ENCODE measurements around the gene ARFGAP2. TPM values are rescaled to one million over a fixed set of nuclear protein-coding genes. Genes with fewer than 3 reads are reported as not detected.
A peak's percentile ranks its signal among the peaks of the same experiment; 100 is the strongest.

ARFGAP2 gene
- total RNA-seq, 1 donor from 2014 or later, result 51.1 TPM

DNA sequence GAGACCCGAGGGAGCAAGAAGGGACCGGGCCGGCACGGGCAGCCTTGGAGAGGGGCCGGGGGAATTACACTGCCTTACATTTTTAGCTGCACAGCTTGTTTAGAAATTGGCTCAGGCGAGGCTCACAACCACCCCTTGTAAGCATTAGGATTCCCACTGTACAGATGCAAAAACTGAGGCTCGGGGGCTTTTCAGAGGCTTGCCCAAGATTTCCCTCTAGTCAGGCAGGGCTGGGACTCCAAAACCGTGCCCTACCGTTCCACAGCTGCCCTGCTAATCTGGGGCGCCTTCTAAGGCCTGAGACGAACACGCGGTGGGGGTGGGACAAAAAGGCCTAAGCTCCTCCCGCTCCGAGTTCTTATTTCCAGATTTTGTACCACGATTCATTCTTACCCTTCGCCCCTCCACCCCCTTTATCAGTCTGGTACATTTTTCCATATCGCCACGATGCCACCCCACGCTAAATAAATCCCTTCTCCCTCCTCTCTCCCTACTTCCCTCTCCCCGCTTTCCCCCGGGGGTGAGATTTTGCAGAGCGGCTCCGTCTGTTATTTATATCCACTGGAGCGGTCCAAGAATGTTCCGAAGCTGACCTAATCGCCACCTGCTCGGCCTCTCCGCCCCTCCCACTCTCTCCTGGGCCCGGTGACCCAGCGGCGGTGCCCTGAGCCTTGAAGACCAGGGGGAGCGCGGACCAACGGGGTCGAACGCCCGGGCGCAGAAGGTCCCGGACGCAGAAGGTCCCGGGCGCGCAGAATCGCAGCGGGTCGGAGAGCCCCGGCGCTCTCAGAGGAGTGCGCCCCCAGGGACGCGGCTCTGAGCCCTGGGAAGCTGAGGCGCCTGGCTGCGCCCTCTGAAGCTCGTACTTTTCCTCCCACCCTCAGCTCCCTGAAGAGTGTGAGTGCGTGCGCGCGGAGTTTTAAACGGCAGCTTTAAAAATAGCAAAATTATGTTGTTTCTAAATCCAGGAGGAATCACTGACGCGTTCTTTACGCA lies 10.3 kb upstream of the ARFGAP2 start:
- peak overlapping the region; percentile 66 for H3K4me3 Mint-ChIP-seq (ENCODE audit: unreplicated experiment)
- H3K9me3 Mint-ChIP-seq (ENCODE audit: low read depth), result no peaks in the 10 kb centered on the region
- H3K36me3 Mint-ChIP-seq (ENCODE audit: low read depth), result no peaks in the 10 kb centered on the region
- H3K27ac Mint-ChIP-seq (ENCODE audit: unreplicated experiment), result peak overlapping the region; percentile 85
- H3K4me1 Mint-ChIP-seq (ENCODE audit: low read depth), result peaks cover 49% of the 10 kb centered on the region
- TF ChIP-seq, protein P1, sequence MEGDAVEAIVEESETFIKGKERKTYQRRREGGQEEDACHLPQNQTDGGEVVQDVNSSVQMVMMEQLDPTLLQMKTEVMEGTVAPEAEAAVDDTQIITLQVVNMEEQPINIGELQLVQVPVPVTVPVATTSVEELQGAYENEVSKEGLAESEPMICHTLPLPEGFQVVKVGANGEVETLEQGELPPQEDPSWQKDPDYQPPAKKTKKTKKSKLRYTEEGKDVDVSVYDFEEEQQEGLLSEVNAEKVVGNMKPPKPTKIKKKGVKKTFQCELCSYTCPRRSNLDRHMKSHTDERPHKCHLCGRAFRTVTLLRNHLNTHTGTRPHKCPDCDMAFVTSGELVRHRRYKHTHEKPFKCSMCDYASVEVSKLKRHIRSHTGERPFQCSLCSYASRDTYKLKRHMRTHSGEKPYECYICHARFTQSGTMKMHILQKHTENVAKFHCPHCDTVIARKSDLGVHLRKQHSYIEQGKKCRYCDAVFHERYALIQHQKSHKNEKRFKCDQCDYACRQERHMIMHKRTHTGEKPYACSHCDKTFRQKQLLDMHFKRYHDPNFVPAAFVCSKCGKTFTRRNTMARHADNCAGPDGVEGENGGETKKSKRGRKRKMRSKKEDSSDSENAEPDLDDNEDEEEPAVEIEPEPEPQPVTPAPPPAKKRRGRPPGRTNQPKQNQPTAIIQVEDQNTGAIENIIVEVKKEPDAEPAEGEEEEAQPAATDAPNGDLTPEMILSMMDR (IDR thresholded peaks at IDR 0.05), result peak; percentile 36
- no peak for DNase-seq (ENCODE audit: low spot score)
- no peaks in the 10 kb centered on the region for H3K27me3 Mint-ChIP-seq (ENCODE audit: low read depth)

DNA sequence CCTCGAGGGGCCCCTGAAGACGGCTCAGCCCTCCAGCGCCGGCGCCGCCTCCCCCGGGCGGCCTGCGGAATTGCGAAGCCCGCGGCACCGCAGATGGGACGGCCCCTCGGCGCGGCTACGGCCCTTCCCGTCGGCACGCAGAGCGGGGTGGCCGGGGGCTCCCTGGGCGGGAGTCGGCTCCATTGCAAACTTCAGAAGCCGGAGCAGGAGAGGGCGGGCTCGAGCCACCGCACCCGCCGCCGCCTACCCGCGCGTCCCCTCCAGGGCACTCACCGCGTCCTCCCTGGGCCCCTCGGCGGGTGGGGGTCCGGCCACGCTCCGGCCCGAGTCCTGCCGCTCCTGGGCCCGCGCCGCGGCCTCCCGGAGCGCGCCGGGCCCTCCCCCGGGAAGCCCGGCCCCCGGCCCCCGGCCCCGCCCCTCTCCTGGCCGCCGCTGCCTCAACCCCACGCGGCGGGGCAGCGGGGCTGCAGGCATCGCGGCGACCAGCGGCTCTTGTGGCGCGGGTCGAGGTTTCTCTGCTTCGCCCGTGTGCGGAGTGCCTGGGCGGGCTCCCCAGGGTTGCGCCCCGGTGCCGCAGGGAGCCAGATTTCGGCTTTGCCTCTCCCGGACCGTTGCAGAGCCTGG lies 9.5 kb upstream of the ARFGAP2 start, which contains the start of gene PACSIN3:
TSS of gene PACSIN3 (minus strand) at position 359 of the 624 bp plus-strand sequence. CDS start 3,707 bp downstream, outside the sequence.
- no peaks in the 10 kb centered on the region for H3K9me3 Mint-ChIP-seq (ENCODE audit: low read depth)
- no peaks in the 10 kb centered on the region for H3K36me3 Mint-ChIP-seq (ENCODE audit: low read depth)
- H3K4me1 Mint-ChIP-seq (ENCODE audit: low read depth), result peaks cover 49% of the 10 kb centered on the region
- no peak for DNase-seq (ENCODE audit: low spot score)
- TF ChIP-seq, protein P1 (IDR thresholded peaks at IDR 0.05), result peak; percentile 53
- peak within 1 kb of the TSS; percentile 91 for H3K27ac Mint-ChIP-seq (ENCODE audit: unreplicated experiment)
- H3K4me3 Mint-ChIP-seq (ENCODE audit: unreplicated experiment), result peak within 1 kb of the TSS; percentile 82
- no peaks in the 10 kb centered on the region for H3K27me3 Mint-ChIP-seq (ENCODE audit: low read depth)

DNA sequence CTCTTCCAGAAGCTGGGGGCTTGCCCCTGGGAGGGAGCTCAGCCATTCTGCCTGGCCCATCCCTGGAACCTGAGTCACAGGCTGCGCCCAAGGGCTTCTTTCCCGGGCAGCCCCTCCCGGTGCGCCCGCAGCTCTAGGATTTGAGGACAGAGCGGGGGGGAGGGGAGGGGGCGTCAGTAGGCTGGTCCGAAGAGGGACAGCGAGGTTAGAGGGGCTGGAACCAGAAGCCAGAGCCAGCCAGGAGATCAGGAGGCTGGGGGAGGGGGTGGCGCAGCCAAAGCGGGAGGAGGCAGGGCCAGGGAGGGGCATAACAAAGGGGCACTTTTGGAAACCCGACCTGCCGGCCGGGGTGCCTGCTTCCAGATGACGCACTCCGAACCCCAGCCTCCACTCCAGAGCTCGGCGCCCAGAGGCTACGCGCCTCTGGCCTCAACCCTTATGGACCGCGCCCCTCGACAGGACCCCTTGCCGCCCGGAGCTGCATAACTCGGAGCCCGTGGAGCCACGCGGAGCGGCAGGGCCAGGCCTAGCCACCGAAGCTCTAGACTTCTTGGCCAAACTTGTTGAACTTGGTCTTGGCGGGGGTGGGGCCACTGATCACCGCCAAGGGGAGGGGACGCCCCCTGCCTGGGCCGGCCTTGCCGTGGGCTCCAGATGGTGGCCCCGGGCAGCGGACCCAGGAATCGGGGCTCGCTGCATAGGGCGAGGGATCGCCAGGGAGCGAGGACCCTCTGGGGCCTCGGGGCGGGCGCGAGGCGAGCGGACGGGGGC lies 8.8 kb upstream of the ARFGAP2 start:
- H3K4me1 Mint-ChIP-seq (ENCODE audit: low read depth), result peaks cover 49% of the 10 kb centered on the region
- no peak for DNase-seq (ENCODE audit: low spot score)
- peak overlapping the region; percentile 82 for H3K4me3 Mint-ChIP-seq (ENCODE audit: unreplicated experiment)
- TF ChIP-seq, protein P1 (IDR thresholded peaks at IDR 0.05), result no peak
- H3K9me3 Mint-ChIP-seq (ENCODE audit: low read depth), result no peaks in the 10 kb centered on the region
- H3K36me3 Mint-ChIP-seq (ENCODE audit: low read depth), result no peaks in the 10 kb centered on the region
- peak overlapping the region; percentile 91 for H3K27ac Mint-ChIP-seq (ENCODE audit: unreplicated experiment)
- H3K27me3 Mint-ChIP-seq (ENCODE audit: low read depth), result no peaks in the 10 kb centered on the region

DNA sequence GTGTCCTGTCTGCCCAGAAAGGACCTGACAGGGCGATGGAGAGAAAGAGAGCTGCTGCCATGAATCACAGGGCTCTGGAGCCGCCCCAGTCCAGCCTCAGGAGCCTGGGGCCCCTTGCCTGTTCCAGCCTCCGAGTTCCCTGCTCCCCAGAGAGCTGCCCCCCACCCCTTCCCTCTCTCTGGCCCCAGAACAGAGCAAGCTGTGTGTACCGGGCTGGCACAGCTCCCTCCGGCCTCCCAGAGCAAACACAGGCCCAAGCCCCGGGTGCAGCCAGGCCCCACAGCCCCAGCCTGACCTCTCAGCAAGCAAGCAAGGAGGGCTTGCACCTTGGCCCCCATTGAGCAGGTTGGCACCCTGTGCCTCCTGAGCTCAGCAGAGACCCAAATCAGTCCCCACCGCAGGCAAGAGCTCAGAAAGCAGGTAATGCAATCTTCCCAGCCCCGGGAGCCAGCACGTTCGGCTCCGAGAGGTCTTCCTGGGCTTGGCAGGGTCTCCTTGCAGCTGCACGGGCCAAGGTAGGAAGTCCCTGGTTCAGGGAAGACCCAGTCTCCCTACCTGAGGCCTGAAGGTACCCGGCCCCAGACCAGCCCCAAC lies 8.1 kb upstream of the ARFGAP2 start:
- Mint-ChIP-seq H3K4me1 (ENCODE audit: low read depth) (peaks cover 49% of the 10 kb centered on the region), H3K27me3 (ENCODE audit: low read depth) (no peaks in the 10 kb centered on the region), H3K4me3 (ENCODE audit: unreplicated experiment) (peak overlapping the region; percentile 82), H3K27ac (ENCODE audit: unreplicated experiment) (peak overlapping the region; percentile 91), H3K36me3 (ENCODE audit: low read depth) (no peaks in the 10 kb centered on the region), H3K9me3 (ENCODE audit: low read depth) (no peaks in the 10 kb centered on the region)
- TF ChIP-seq, protein P1 (IDR thresholded peaks at IDR 0.05), result no peak
- DNase-seq (ENCODE audit: low spot score), result no peak

Measured in chondrocyte (in vitro differentiated cells).